Liver (tissue), 9 donors: ENCODE data around the gene CKM. TPM values are rescaled to one million over a fixed set of nuclear protein-coding genes. Genes with fewer than 3 reads are reported as not detected.

Source experiments
- DNase-seq: peaks from one replicate; pipeline ENCODE4 v3.0.0-alpha.2; 2017; ENCODE audit warnings: low spot score
- H3K27ac ChIP-seq, 2 donors: one replicate each; pipeline ENCODE4 v1.7.0; 2013; ENCODE audit warnings: inconsistent platforms in 2 of 2, low read length in 2 of 2, control low read depth in 1 of 2, low read depth in 1 of 2, mild to moderate bottlenecking in 1 of 2
- H3K27me3 ChIP-seq, 4 donors: one replicate each; pipeline versions ENCODE4 v1.6.1 to v1.7.0; 2013; ENCODE audit warnings: low read length in 3 of 4, inconsistent platforms in 1 of 4, mild to moderate bottlenecking in 1 of 4, moderate library complexity in 1 of 4; ENCODE audit not compliant: control insufficient read depth in 4 of 4, insufficient read depth in 4 of 4
- H3K36me3 ChIP-seq, 4 donors: one replicate each; pipeline versions ENCODE4 v1.6.1 to v1.7.0; 2013; ENCODE audit warnings: low read length in 3 of 4, mild to moderate bottlenecking in 3 of 4, low read depth in 1 of 4, moderate library complexity in 1 of 4; ENCODE audit not compliant: control insufficient read depth in 4 of 4, insufficient read depth in 3 of 4
- H3K4me1 ChIP-seq, 4 donors: one replicate each; pipeline versions ENCODE4 v1.6.1 to v1.7.0; 2013; ENCODE audit warnings: low read length in 3 of 4, mild to moderate bottlenecking in 3 of 4, moderate library complexity in 1 of 4; ENCODE audit not compliant: control insufficient read depth in 4 of 4, insufficient read depth in 4 of 4
- H3K4me3 ChIP-seq, 3 donors: one replicate each; pipeline versions ENCODE4 v1.6.1 to v1.7.0; 2013; ENCODE audit warnings: low read length in 3 of 3, control low read depth in 1 of 3, low read depth in 1 of 3, mild to moderate bottlenecking in 1 of 3
- H3K9ac ChIP-seq, 2 donors: one replicate each; pipeline ENCODE4 v1.7.0; 2013; ENCODE audit warnings: low read length in 2 of 2, mild to moderate bottlenecking in 2 of 2, moderate library complexity in 2 of 2, control low read depth in 1 of 2, low read depth in 1 of 2
- H3K9me3 ChIP-seq, 4 donors: one replicate each; pipeline versions ENCODE4 v1.6.1 to v1.7.0; 2013; ENCODE audit warnings: low read length in 3 of 4; ENCODE audit not compliant: control insufficient read depth in 4 of 4
- ATF3 ChIP-seq: IDR thresholded peaks from 2 replicates; pipeline ENCODE4 v1.6.1; 2016; ENCODE audit warnings: antibody characterized with exemption
- CTCF ChIP-seq: fragments of 150-350 bp; IDR thresholded peaks from 2 replicates; pipeline ENCODE4 v1.5.1; 2017; ENCODE audit warnings: improper control_type of control experiment, low read depth, low read length; ENCODE audit not compliant: missing input control
- FOXA1 ChIP-seq: IDR thresholded peaks from 2 replicates; pipeline ENCODE4 v1.6.1; 2016; ENCODE audit warnings: antibody characterized with exemption
- GABPA ChIP-seq, 2 donors: IDR thresholded peaks in 1 of 2; conservative IDR thresholded peaks in 1 of 2; 2 replicates each; pipeline ENCODE4 v1.6.1; 2016; ENCODE audit warnings: antibody characterized with exemption in 2 of 2, mild to moderate bottlenecking in 1 of 2, moderate library complexity in 1 of 2
- HNF4A ChIP-seq, 2 donors: conservative IDR thresholded peaks; 2 replicates each; pipeline ENCODE4 v1.6.1; 2016; ENCODE audit warnings: antibody characterized with exemption in 2 of 2, mild to moderate bottlenecking in 2 of 2
- HNF4G ChIP-seq: IDR thresholded peaks from 2 replicates; pipeline ENCODE4 v1.6.1; 2016; ENCODE audit warnings: antibody characterized with exemption
- JUND ChIP-seq, 2 donors: IDR thresholded peaks; 2 replicates each; pipeline ENCODE4 v1.6.1; 2016; ENCODE audit warnings: antibody characterized with exemption in 2 of 2
- MAX ChIP-seq: IDR thresholded peaks from 2 replicates; pipeline ENCODE4 v1.6.1; 2016; ENCODE audit warnings: antibody characterized with exemption
- NR2F2 ChIP-seq: IDR thresholded peaks from 2 replicates; pipeline ENCODE4 v1.6.1; 2016; ENCODE audit warnings: antibody characterized with exemption
- RAD21 ChIP-seq, 2 donors: IDR thresholded peaks; 2 replicates each; pipeline ENCODE4 v1.6.1; 2016; ENCODE audit warnings: antibody characterized with exemption in 2 of 2, mild to moderate bottlenecking in 2 of 2
- RXRA ChIP-seq, 2 donors: IDR thresholded peaks; 2 replicates each; pipeline ENCODE4 v1.6.1; 2017 to 2018; ENCODE audit warnings: antibody characterized with exemption in 2 of 2, mild to moderate bottlenecking in 1 of 2
- SP1 ChIP-seq: IDR thresholded peaks from 2 replicates; pipeline ENCODE4 v1.6.1; 2018; ENCODE audit warnings: antibody characterized with exemption, mild to moderate bottlenecking
- TAF1 ChIP-seq: conservative IDR thresholded peaks from 2 replicates; pipeline ENCODE4 v1.6.1; 2016; ENCODE audit warnings: antibody characterized with exemption, mild to moderate bottlenecking
- YY1 ChIP-seq: IDR thresholded peaks from 2 replicates; pipeline ENCODE4 v1.6.1; 2016; ENCODE audit warnings: antibody characterized with exemption, mild to moderate bottlenecking
- ZBTB33 ChIP-seq: IDR thresholded peaks from 2 replicates; pipeline ENCODE4 v1.6.1; 2016; ENCODE audit warnings: antibody characterized with exemption
- WGBS: extraction: QIAGEN DNeasy Blood & Tissue Kit; methylation state at CpG from one replicate; pipeline ENCODE4 v1.1.7; 2013; 5-methylcytosine and 5-hydroxymethylcytosine counted together
- polyA plus RNA-seq, 2 donors: library from polyadenylated mRNA; stranded (reverse) in 1 of 2; unstranded in 1 of 2; fragments of 200-250 nt in 1 of 2; fragments of >200 nt in 1 of 2; fragmentation: Nextera tagmentation in 1 of 2; extraction: Ambion mirVana in 1 of 2; gene quantifications; one replicate each; pipeline versions ENCODE4 v1.2.1 to v1.2.3, GENCODE V29; 2013 to 2015
- total RNA-seq, 2 donors: library from RNA; depleted of rRNA; stranded (reverse); fragments of >200 nt; gene quantifications; one replicate each; pipeline ENCODE4 v1.2.3, GENCODE V29; 2014
- donor health status: healthy.
- donor health status: healthy.
- donor health status: healthy.
- donor health status: healthy.
- donor health status: healthy.

The CKM gene
- total and polyA plus RNA-seq, 4 donors: 0.05 to 0.37 (median 0.17) TPM; not detected in 1

- Histone ChIP-seq H3K27me3 (no peaks in the 10 kb centered on the region), H3K4me3 (no peak overlapping the region), H3K36me3 (peaks cover 0 to 16% (median 6%) of the 10 kb centered on the region in 4 donors), H3K27ac (no peak overlapping the region), H3K4me1 (peaks cover 0 to 3% (median 0%) of the 10 kb centered on the region in 4 donors), H3K9ac (no peak overlapping the region), H3K9me3 (no peaks in the 10 kb centered on the region)
- no peak for DNase-seq
- 93% methylated on average over 19 of the region's 19 CpGs for WGBS
- no peak for TF ChIP-seq ATF3
- TF ChIP-seq GABPA (IDR thresholded peaks at IDR 0.05 in 1 of 2, conservative IDR thresholded peaks at IDR 0.05 in 1 of 2): no peak
- no peak for TF ChIP-seq ZBTB33
- no peak for TF ChIP-seq RAD21 (IDR thresholded peaks at IDR 0.05)
- no peak for TF ChIP-seq TAF1
- TF ChIP-seq NR2F2: no peak
- TF ChIP-seq HNF4A (conservative IDR thresholded peaks at IDR 0.05): no peak
- no peak for TF ChIP-seq MAX
Observed at GRCh38 chr19:45264781-45265317, 57.8 kb downstream of the CKM start.

GRCh38 chr19:45263013-45263412 is 59.7 kb downstream of the CKM start:
- no peak for DNase-seq
- no peak for TF ChIP-seq HNF4A (conservative IDR thresholded peaks at IDR 0.05)
- no peak for TF ChIP-seq HNF4G
- TF ChIP-seq ZBTB33: no peak
- no peak for TF ChIP-seq RXRA (IDR thresholded peaks at IDR 0.05)
- no peak for TF ChIP-seq SP1
- TF ChIP-seq TAF1: no peak
- TF ChIP-seq NR2F2: no peak
- TF ChIP-seq RAD21 (IDR thresholded peaks at IDR 0.05): no peak
- TF ChIP-seq CTCF: no peak
- no peak for TF ChIP-seq ATF3
- TF ChIP-seq JUND (IDR thresholded peaks at IDR 0.05): no peak
- TF ChIP-seq FOXA1: no peak
- no peak for TF ChIP-seq YY1
- WGBS: 96% methylated on average over 11 of the region's 11 CpGs
- Histone ChIP-seq H3K27me3 (no peaks in the 10 kb centered on the region), H3K36me3 (peaks cover 0 to 13% (median 6%) of the 10 kb centered on the region in 4 donors), H3K4me3 (no peak overlapping the region), H3K9ac (no peak overlapping the region), H3K4me1 (no peaks in the 10 kb centered on the region), H3K9me3 (no peaks in the 10 kb centered on the region), H3K27ac (no peak overlapping the region)
